ENCODE results near the gene PPFIA4.
"Not testable (repeated sequence)": the region's sequence is repeated elsewhere in the genome, so short reads cannot be mapped to it uniquely, and the experiment has no call there.

PPFIA4 gene

GRCh38 chr1:203000217-203000944 is 25.9 kb upstream of the PPFIA4 start:
- DNase-seq, result no peak
- H3K27ac Mint-ChIP-seq, result no peak overlapping the region
- no peaks in the 10 kb centered on the region for H3K9me3 Mint-ChIP-seq

GRCh38 chr1:203001986-203002385 is 24.3 kb upstream of the PPFIA4 start:
- Mint-ChIP-seq H3K4me1 (ENCODE audit: low read depth in 2 of 2) (peaks cover 11 to 14% of the 10 kb centered on the region in 2 donors), H3K9me3 (no peaks in the 10 kb centered on the region), H3K27me3 (peaks cover 10 to 19% of the 10 kb centered on the region in 2 donors), H3K4me3 (no peak overlapping the region), H3K27ac (no peak overlapping the region), H3K36me3 (ENCODE audit: insufficient read depth) (peaks cover 6% of the 10 kb centered on the region)
- ATAC-seq (replicated peaks) (no peak), DNase-seq (no peak)

More at GRCh38 chr1:203000217-203000944, 25.9 kb upstream of the PPFIA4 start:
- Mint-ChIP-seq H3K4me3 (no peak overlapping the region), H3K27me3 (peaks cover 24 to 35% of the 10 kb centered on the region in 2 donors), H3K36me3 (ENCODE audit: insufficient read depth) (no peaks in the 10 kb centered on the region), H3K4me1 (ENCODE audit: low read depth in 2 of 2) (peaks cover 0 to 5% of the 10 kb centered on the region in 2 donors)
- ATAC-seq (replicated peaks), result no peak

- DNase-seq (no peak), ATAC-seq (replicated peaks) (no peak)
- H3K36me3 Mint-ChIP-seq (ENCODE audit: insufficient read depth), result peaks cover 16% of the 10 kb centered on the region
- no peaks in the 10 kb centered on the region for H3K9me3 Mint-ChIP-seq
- no peak overlapping the region for H3K4me3 Mint-ChIP-seq
- H3K27ac Mint-ChIP-seq, result no peak overlapping the region
- H3K4me1 Mint-ChIP-seq (ENCODE audit: low read depth in 2 of 2), result peaks cover 16 to 17% of the 10 kb centered on the region in 2 donors
- peaks cover 3 to 10% of the 10 kb centered on the region in 2 donors for H3K27me3 Mint-ChIP-seq
These were observed 23.3 kb upstream of the PPFIA4 start for GRCh38 chr1:203002951-203003350.

- H3K36me3 Mint-ChIP-seq (ENCODE audit: insufficient read depth), result peaks cover 37% of the 10 kb centered on the region
- peaks cover 20 to 28% of the 10 kb centered on the region in 2 donors for H3K4me1 Mint-ChIP-seq (ENCODE audit: low read depth in 2 of 2)
- H3K27ac Mint-ChIP-seq, result peak overlapping the region; percentile 27 to 96
- not testable (repeated sequence) for DNase-seq; ATAC-seq (replicated peaks); H3K9me3 Mint-ChIP-seq; H3K27me3 Mint-ChIP-seq
- H3K4me3 Mint-ChIP-seq, result peak overlapping the region; percentile 88 to 95
These were observed 20.7 kb upstream of the PPFIA4 start for GRCh38 chr1:203005395-203006142.

GRCh38 chr1:203006948-203007871 is 19.1 kb upstream of the PPFIA4 start, which contains the start of gene TMEM183A:
TMEM183A (plus strand) TSS chr1:203007374; CDS start chr1:203007466, 92 bp downstream.
- DNase-seq, result peak; percentile 89 to 93 (median 91)
- peak; percentile 91 for ATAC-seq (replicated peaks)
- Mint-ChIP-seq H3K27me3 (no peaks in the 10 kb centered on the region), H3K9me3 (no peaks in the 10 kb centered on the region), H3K27ac (peak within 1 kb of the TSS; percentile 96 to 98), H3K36me3 (ENCODE audit: insufficient read depth) (peaks cover 53% of the 10 kb centered on the region), H3K4me3 (peak within 1 kb of the TSS; percentile 88 to 95), H3K4me1 (ENCODE audit: low read depth in 2 of 2) (peaks cover 24 to 35% of the 10 kb centered on the region in 2 donors)

- ATAC-seq (replicated peaks) (no peak), DNase-seq (no peak)
- Mint-ChIP-seq H3K4me3 (peak overlapping the region in 1 of 2 donors; percentile 88), H3K4me1 (ENCODE audit: low read depth in 2 of 2) (peaks cover 30 to 43% of the 10 kb centered on the region in 2 donors), H3K36me3 (ENCODE audit: insufficient read depth) (peaks cover 73% of the 10 kb centered on the region), H3K27me3 (no peaks in the 10 kb centered on the region), H3K9me3 (no peaks in the 10 kb centered on the region), H3K27ac (no peak overlapping the region)
These were observed 17.1 kb upstream of the PPFIA4 start for GRCh38 chr1:203009185-203009584.

- Mint-ChIP-seq H3K4me1 (ENCODE audit: low read depth in 2 of 2) (peaks cover 28 to 48% of the 10 kb centered on the region in 2 donors), H3K9me3 (no peaks in the 10 kb centered on the region), H3K36me3 (ENCODE audit: insufficient read depth) (peaks cover 95% of the 10 kb centered on the region), H3K27me3 (no peaks in the 10 kb centered on the region), H3K27ac (no peak overlapping the region), H3K4me3 (no peak overlapping the region)
- ATAC-seq (replicated peaks) (no peak), DNase-seq (no peak)
These were observed 14.7 kb upstream of the PPFIA4 start for GRCh38 chr1:203011582-203011981.

- no peak overlapping the region for H3K4me3 Mint-ChIP-seq
- H3K9me3 Mint-ChIP-seq, result no peaks in the 10 kb centered on the region
- peaks cover 11 to 23% of the 10 kb centered on the region in 2 donors for H3K4me1 Mint-ChIP-seq (ENCODE audit: low read depth in 2 of 2)
- H3K36me3 Mint-ChIP-seq (ENCODE audit: insufficient read depth), result peaks cover 94% of the 10 kb centered on the region
- no peak overlapping the region for H3K27ac Mint-ChIP-seq
- no peak for ATAC-seq (replicated peaks)
- H3K27me3 Mint-ChIP-seq, result no peaks in the 10 kb centered on the region
- DNase-seq, result no peak
These were observed 9.2 kb upstream of the PPFIA4 start for GRCh38 chr1:203017061-203017460.

GRCh38 chr1:203017692-203018091 is 8.6 kb upstream of the PPFIA4 start:
- H3K4me1 Mint-ChIP-seq (ENCODE audit: low read depth in 2 of 2), result peaks cover 11 to 19% of the 10 kb centered on the region in 2 donors
- no peaks in the 10 kb centered on the region for H3K27me3 Mint-ChIP-seq
- H3K9me3 Mint-ChIP-seq, result no peaks in the 10 kb centered on the region
- DNase-seq, result no peak
- H3K27ac Mint-ChIP-seq, result peak overlapping the region in 1 of 2 donors; percentile 44
- H3K4me3 Mint-ChIP-seq, result no peak overlapping the region
- no peak for ATAC-seq (replicated peaks)
- peaks cover 94% of the 10 kb centered on the region for H3K36me3 Mint-ChIP-seq (ENCODE audit: insufficient read depth)

GRCh38 chr1:203022855-203023254 is 3.4 kb upstream of the PPFIA4 start:
- not testable (repeated sequence) for ATAC-seq (replicated peaks); H3K4me3 Mint-ChIP-seq; DNase-seq; H3K9me3 Mint-ChIP-seq; H3K27ac Mint-ChIP-seq; H3K4me1 Mint-ChIP-seq (ENCODE audit: low read depth in 2 of 2); H3K27me3 Mint-ChIP-seq
- peaks cover 76% of the 10 kb centered on the region for H3K36me3 Mint-ChIP-seq (ENCODE audit: insufficient read depth)

- H3K9me3 Mint-ChIP-seq, result peaks cover 0 to 1% of the 10 kb centered on the region in 2 donors
- H3K4me1 Mint-ChIP-seq (ENCODE audit: low read depth in 2 of 2), result peaks cover 8 to 9% of the 10 kb centered on the region in 2 donors
- H3K4me3 Mint-ChIP-seq, result peak overlapping the region; percentile 74 to 76
- ATAC-seq (replicated peaks) (no peak), DNase-seq (no peak)
- H3K27ac Mint-ChIP-seq, result peak overlapping the region; percentile 3 to 50
- H3K27me3 Mint-ChIP-seq, result peaks cover 0 to 7% of the 10 kb centered on the region in 2 donors
- H3K36me3 Mint-ChIP-seq (ENCODE audit: insufficient read depth), result peaks cover 48% of the 10 kb centered on the region
These were observed 633 bp upstream of the PPFIA4 start for GRCh38 chr1:203025686-203026030.

- Mint-ChIP-seq H3K27ac (peak overlapping the region in 1 of 2 donors; percentile 3), H3K36me3 (ENCODE audit: insufficient read depth) (peaks cover 35% of the 10 kb centered on the region), H3K27me3 (peaks cover 0 to 7% of the 10 kb centered on the region in 2 donors), H3K4me3 (peak overlapping the region; percentile 74 to 76), H3K4me1 (ENCODE audit: low read depth in 2 of 2) (peaks cover 8 to 9% of the 10 kb centered on the region in 2 donors), H3K9me3 (peaks cover 0 to 1% of the 10 kb centered on the region in 2 donors)
- peak in 1 of 3 experiments; percentile 10 for DNase-seq
- ATAC-seq (replicated peaks), result peak; percentile 45
These were observed 674 bp downstream of the PPFIA4 start for GRCh38 chr1:203026666-203027663.

All from effector memory CD8-positive, alpha-beta T cell (primary cell).